Measurements from ENCODE around the gene ARHGEF28. TPM values are rescaled to one million over a fixed set of nuclear protein-coding genes. Genes with fewer than 3 reads are reported as not detected.
A peak's percentile ranks its signal among the peaks of the same experiment; 100 is the strongest.

ARHGEF28 gene
- total RNA-seq, 1 donor from 2014 or later = 2.1 TPM

DNA sequence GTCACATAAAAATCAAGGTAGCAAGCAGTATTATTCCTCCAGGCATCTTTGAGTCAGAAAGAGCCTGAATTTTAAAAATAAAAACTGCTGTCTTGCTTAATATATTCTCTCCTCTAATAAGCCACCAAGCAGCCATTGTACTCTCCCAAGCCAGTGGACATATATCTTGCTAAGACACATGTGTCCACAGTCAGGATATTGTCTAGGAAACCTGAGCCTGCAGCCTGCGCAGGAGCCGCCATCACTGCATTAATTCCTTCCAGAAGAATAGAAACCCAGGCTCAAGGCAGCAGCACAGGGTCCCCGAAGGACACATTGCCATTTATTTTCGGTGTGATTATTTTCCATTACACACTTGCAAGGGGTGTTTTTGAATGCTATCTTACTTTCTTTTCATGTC lies 345.3 kb downstream of the ARHGEF28 start:
- DNase-seq = no peak
- H3K36me3 ChIP-seq = no peaks in the 10 kb centered on the region
- H3K9me3 ChIP-seq (replicated peaks) = peaks cover 4% of the 10 kb centered on the region
- H3K4me1 ChIP-seq = peaks cover 13% of the 10 kb centered on the region
- no peaks in the 10 kb centered on the region for H3K27me3 ChIP-seq (ENCODE audit: low read depth)
- H3K4me3 ChIP-seq = no peak overlapping the region
- intact Hi-C loops (cut with micrococcal nuclease) = no loop called here
- TF ChIP-seq, protein P1, sequence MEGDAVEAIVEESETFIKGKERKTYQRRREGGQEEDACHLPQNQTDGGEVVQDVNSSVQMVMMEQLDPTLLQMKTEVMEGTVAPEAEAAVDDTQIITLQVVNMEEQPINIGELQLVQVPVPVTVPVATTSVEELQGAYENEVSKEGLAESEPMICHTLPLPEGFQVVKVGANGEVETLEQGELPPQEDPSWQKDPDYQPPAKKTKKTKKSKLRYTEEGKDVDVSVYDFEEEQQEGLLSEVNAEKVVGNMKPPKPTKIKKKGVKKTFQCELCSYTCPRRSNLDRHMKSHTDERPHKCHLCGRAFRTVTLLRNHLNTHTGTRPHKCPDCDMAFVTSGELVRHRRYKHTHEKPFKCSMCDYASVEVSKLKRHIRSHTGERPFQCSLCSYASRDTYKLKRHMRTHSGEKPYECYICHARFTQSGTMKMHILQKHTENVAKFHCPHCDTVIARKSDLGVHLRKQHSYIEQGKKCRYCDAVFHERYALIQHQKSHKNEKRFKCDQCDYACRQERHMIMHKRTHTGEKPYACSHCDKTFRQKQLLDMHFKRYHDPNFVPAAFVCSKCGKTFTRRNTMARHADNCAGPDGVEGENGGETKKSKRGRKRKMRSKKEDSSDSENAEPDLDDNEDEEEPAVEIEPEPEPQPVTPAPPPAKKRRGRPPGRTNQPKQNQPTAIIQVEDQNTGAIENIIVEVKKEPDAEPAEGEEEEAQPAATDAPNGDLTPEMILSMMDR (IDR thresholded peaks at IDR 0.05; ENCODE audit: borderline replicate concordance) = no peak
- no peak overlapping the region for H3K27ac ChIP-seq (replicated peaks)

DNA sequence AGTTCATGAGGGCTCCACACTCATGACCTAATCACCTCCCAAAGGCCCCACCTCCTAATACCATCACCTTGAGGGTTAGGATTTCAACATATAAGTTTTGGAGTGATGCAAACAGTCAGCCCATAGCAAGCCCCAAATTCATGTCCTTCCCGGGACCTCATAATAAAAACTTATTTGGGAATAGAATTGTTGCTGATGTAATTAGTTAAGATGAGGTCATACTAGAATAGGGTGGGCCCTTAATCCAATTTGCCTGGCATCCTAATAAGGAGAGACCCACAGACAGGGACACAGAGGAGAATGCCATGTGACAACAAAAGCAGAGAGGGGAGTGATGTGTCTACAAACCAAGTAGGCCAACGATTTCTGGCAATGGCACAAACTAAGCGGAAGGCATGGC lies 347.1 kb downstream of the ARHGEF28 start:
- H3K4me1 ChIP-seq = peaks cover 13% of the 10 kb centered on the region
- H3K27me3 ChIP-seq (ENCODE audit: low read depth) = no peaks in the 10 kb centered on the region
- intact Hi-C loops (cut with micrococcal nuclease) = no loop called here
- no peak overlapping the region for H3K27ac ChIP-seq (replicated peaks)
- no peak for DNase-seq
- H3K9me3 ChIP-seq (replicated peaks) = peaks cover 4% of the 10 kb centered on the region
- no peak overlapping the region for H3K4me3 ChIP-seq
- TF ChIP-seq, protein P1 (IDR thresholded peaks at IDR 0.05; ENCODE audit: borderline replicate concordance) = no peak
- no peaks in the 10 kb centered on the region for H3K36me3 ChIP-seq

DNA sequence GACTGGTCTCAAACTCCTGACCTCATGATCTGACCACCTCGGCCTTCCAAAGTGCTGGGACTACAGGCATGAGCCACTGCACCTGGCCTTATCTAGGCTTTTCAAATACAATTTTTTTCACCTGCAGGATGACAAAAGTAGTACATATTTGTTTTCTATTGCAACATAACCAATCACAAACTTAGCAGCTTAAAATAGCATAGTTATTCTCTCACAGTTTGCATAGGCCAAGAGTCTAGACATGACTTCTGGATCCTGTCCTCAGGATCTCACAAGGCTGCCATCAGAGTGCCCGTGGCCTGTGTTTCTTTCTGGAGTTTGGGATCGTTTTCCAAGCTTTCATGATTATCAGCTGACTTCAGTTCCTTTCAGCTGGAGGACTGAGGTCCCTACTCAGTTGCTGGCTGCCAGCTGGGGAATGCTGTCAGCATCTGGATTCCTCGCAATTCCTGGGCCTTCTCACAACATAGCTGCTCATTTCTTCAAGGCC lies 348.9 kb downstream of the ARHGEF28 start:
- no peak overlapping the region for H3K4me3 ChIP-seq

GRCh38 chr5:73975845-73976244 lies 349.8 kb downstream of the ARHGEF28 start:
- Histone ChIP-seq H3K4me1 (peaks cover 9% of the 10 kb centered on the region), H3K27ac (replicated peaks) (no peak overlapping the region), H3K27me3 (ENCODE audit: low read depth) (no peaks in the 10 kb centered on the region), H3K9me3 (replicated peaks) (peaks cover 4% of the 10 kb centered on the region), H3K4me3 (no peak overlapping the region), H3K36me3 (no peaks in the 10 kb centered on the region)
- TF ChIP-seq, protein P1 (IDR thresholded peaks at IDR 0.05; ENCODE audit: borderline replicate concordance) = no peak
- intact Hi-C loops (cut with micrococcal nuclease) = no loop called here
- DNase-seq = no peak

More for the DNA sequence above, 348.9 kb downstream of the ARHGEF28 start:
- H3K9me3 ChIP-seq (replicated peaks) = peaks cover 4% of the 10 kb centered on the region
- intact Hi-C loops (cut with micrococcal nuclease) = no loop called here
- H3K27ac ChIP-seq (replicated peaks) = no peak overlapping the region
- H3K36me3 ChIP-seq = no peaks in the 10 kb centered on the region
- peaks cover 9% of the 10 kb centered on the region for H3K4me1 ChIP-seq
- TF ChIP-seq, protein P1 (IDR thresholded peaks at IDR 0.05; ENCODE audit: borderline replicate concordance) = no peak
- peak; percentile 20 for DNase-seq
- no peaks in the 10 kb centered on the region for H3K27me3 ChIP-seq (ENCODE audit: low read depth)

DNA sequence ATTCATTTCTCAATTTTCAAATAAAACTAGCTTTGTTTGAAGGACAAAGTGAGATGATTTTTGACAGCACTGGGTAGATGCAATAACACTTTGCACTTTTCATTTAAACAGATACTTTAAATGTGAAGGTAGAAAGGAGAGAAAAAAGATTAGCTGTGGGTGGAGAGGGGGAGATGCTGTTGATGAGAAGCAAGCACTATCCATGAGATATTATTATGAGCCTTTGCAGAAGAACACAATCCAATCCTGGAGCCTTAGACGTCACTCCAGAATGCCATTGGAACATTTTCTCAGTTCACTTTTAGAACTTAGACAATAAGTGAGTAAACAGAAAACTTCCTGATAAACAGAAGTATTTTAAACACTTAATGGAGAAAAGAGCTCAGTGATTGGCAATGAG lies 351.1 kb downstream of the ARHGEF28 start:
- Histone ChIP-seq H3K36me3 (no peaks in the 10 kb centered on the region), H3K27me3 (ENCODE audit: low read depth) (no peaks in the 10 kb centered on the region), H3K27ac (replicated peaks) (no peak overlapping the region), H3K4me1 (peaks cover 9% of the 10 kb centered on the region), H3K9me3 (replicated peaks) (peaks cover 4% of the 10 kb centered on the region), H3K4me3 (no peak overlapping the region)
- TF ChIP-seq, protein P1 (IDR thresholded peaks at IDR 0.05; ENCODE audit: borderline replicate concordance) = no peak
- intact Hi-C loops (cut with micrococcal nuclease) = no loop called here
- no peak for DNase-seq
